HT1080 (cell line): ENCODE results near the gene HDGFL2. TPM values are rescaled to one million over a fixed set of nuclear protein-coding genes. Genes with fewer than 3 reads are reported as not detected.
"Not testable (repeated sequence)": the region's sequence is repeated elsewhere in the genome, so short reads cannot be mapped to it uniquely, and the experiment has no call there.

ENCODE experiments used
- DNase-seq: peaks from one replicate; pipeline ENCODE4 v3.0.0-alpha.2; 2015; ENCODE audit warnings: low read depth
- total RNA-seq: library from RNA; depleted of rRNA; stranded (reverse); fragments of >200 nt; shearing (Covaris generic); gene quantifications from 2 replicates; pipeline ENCODE4 v1.2.3, GENCODE V29; 2014

HDGFL2 gene
- total RNA-seq, 1 experiment from 2014 or later = 26.4 TPM

- no peak for DNase-seq
Observed at GRCh38 chr19:4512070-4512469, 40.0 kb downstream of the HDGFL2 start.

GRCh38 chr19:4513248-4513647 lies 41.2 kb downstream of the HDGFL2 start:
- DNase-seq = no peak

- DNase-seq = no peak
Observed at GRCh38 chr19:4515732-4516131, 43.6 kb downstream of the HDGFL2 start.

- DNase-seq = no peak
Observed at GRCh38 chr19:4516199-4516938, 44.3 kb downstream of the HDGFL2 start.

DNA sequence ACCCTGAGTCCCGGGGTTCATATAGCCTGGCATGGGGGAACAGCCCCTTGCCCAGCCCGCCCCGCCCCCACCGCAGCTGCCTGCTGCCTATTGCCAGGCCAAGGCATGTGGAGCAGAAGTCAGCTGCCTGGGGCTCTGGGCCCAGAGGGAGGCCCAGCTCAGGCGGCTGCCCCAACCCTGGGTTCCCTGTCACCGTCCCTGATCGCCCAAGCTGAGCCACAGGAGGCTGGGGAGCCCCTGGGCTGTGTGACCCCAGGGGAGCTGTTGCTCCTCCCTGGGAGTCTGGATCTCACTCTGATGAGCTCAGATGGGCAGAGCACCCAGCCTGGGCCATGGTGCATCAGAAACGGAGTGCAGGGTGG lies 44.8 kb downstream of the HDGFL2 start:
- DNase-seq = no peak

GRCh38 chr19:4517451-4518057 lies 45.5 kb downstream of the HDGFL2 start:
- no peak for DNase-seq

DNA sequence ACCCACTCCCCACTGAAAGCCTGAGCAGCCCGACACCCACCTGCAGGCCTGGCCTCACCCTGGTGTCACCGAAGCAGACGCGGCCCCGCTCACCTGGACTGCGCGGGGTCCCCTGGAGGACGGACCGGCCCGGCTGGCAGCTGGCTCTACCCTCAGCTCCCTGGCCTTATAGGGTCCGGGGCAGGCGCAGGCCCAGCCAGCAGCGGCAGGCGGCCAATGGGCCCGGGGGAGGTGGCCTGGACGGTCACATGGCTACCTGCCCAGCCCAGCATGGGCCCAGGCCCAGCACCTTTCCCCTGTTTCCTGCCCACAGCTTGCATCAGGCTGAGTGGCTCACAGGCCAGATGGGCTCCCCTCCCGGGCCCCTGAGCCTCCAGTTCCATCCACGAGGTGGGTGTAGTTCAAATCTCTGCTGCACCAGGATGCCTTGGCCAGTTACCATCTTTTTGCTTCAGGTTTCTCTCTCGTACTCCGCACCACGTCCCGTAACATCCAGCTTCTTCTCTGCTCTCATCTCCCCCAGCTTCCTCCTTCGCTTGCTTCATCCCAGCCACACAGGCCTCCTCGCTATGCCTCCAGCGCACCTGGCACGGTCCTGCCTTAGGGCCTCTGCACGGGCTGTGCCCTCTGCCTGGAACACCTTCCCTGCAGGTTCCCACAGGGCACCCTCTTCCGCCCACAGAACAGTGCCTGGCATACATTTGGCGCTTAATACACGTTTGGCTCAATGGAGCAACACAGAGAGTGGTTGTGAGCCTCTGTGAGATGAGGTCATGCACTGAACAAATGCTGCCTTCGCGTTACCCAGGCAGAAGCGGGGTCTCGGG lies 46.5 kb downstream of the HDGFL2 start, which contains the start of gene PLIN4:
PLIN4 (minus strand) TSS at position 142 of the 827 bp plus-strand sequence. CDS start 214 bp downstream, outside the sequence.
- DNase-seq = peak; percentile 25

GRCh38 chr19:4519172-4519496 lies 47.0 kb downstream of the HDGFL2 start:
- no peak for DNase-seq

- DNase-seq = peak; percentile 30
Observed at GRCh38 chr19:4519521-4520277, 47.6 kb downstream of the HDGFL2 start.

DNA sequence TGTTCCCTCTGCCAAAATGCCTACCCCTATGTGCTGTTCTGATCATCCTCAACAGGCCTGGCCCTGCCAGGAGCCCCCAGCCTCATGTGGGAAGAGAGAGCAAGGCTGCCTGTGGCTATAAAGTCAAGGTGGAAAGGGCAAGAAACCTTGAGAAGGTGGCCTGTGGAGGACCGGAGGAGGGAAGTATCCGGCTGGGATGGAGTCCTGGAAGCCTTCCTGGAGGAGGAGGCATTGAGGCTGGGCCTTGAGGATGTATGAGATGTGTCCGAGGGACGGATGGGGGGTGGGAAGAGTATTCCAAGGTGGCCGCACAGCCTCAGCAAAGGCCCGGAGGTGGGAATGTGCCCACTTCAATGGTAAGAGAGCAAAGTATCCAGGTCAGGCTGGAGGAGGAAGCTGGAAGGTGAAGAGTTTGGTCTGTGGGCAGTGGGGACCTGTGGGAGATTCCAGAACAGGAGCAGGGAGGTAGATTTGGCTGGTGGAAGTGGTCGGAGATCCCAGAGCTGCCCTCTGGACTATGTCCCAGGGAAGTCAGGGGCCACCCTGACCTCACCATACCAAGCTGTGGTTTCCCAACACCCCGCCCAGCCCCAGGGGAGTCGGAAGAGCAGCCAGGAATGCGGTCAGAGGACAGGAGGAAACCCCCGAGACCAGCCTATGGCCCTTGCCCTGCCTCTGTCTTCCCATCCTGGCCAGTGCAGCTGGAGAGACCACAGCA lies 49.2 kb downstream of the HDGFL2 start:
- no peak for DNase-seq

DNA sequence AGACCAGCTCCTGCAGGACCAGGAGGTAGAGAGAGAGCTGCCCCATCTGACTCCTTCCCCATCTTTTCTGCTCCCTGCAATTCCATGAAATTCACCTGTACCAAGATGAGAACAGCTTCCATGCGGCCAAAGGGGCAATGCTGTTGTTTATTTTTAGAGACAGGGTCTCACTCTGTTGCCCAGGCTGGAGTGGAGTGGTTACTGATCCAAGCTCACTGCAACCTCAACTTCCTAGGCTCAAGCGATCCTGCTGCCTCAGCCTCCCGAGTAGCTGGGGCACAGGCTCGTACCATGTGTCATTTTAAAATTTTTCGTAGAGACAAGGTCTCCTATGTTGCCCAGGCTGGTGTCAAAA lies 49.8 kb downstream of the HDGFL2 start:
- no peak for DNase-seq

GRCh38 chr19:4522291-4523002 lies 50.4 kb downstream of the HDGFL2 start:
- no peak for DNase-seq

- no peak for DNase-seq
Observed at GRCh38 chr19:4523306-4524110, 51.4 kb downstream of the HDGFL2 start.

GRCh38 chr19:4524808-4525562 lies 52.9 kb downstream of the HDGFL2 start:
- peak; percentile 21 for DNase-seq

DNA sequence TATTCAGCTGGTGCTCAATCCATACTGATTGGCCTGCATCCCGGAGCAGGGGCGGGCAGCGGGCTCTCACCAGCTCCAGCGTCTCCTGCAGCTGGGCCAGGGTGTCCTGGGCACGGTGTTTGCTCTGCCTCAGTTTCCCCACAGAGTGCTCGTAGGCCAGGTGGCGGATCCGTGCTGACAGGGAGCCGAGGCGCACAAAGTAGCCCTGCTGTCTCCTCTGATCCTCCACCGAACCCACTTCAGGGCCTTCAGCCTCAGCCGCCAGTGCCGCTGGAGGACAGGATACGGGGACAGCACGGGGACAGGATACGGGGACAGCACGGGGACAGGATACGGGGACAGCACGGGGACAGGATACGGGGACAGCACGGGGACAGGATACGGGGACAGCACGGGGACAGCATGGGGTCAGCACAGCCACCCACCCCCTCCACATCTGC lies 53.5 kb downstream of the HDGFL2 start:
- no peak for DNase-seq

GRCh38 chr19:4527377-4527776 lies 55.3 kb downstream of the HDGFL2 start:
- DNase-seq = not testable (repeated sequence)

- no peak for DNase-seq
Observed at GRCh38 chr19:4528843-4529242, 56.7 kb downstream of the HDGFL2 start.

- DNase-seq = no peak
Observed at GRCh38 chr19:4529924-4530522, 57.9 kb downstream of the HDGFL2 start.
